K562 (cell line): ENCODE measurements around the gene AHCYL2. TPM values are rescaled to one million over a fixed set of nuclear protein-coding genes. Genes with fewer than 3 reads are reported as not detected.

Source experiments
- ATAC-seq: fragments of 200-7000 bp; cut with Tn5 transposase; 3 replicates; pipeline ENCODE4 v1.9.1; 2020; ENCODE audit warnings: moderate library complexity
- BruUV-seq: library from RNA; stranded (reverse); fragments of 400-500 nt; replicated peaks from 2 replicates; lab custom pipeline; 2021; lab: Mats Ljungman, UMichigan
- CTCF ChIA-PET: fragments of 300-600 bp; formaldehyde crosslinking; extraction: SDS; loops from one replicate; lab custom pipeline; 2021; ENCODE audit warnings: low intra/inter-chr PET ratio; lab: Yijun Ruan, JAX
- POLR2A ChIA-PET: fragments of 300-600, 350-650 bp; sonication (Branson Sonifier 250); formaldehyde crosslinking; extraction: SDS; loops from one replicate; lab custom pipeline; 2021; ENCODE audit warnings: antibody characterized with exemption, inconsistent platforms; lab: Yijun Ruan, JAX
- DNase-seq, 4 experiments: peaks; one replicate each; pipeline versions ENCODE4 v3.0.0 to v3.0.0-alpha.2; 2011 to 2018; ENCODE audit warnings: low spot score in 3 of 4, mixed read lengths in 3 of 4; ENCODE audit errors: extremely low read depth in 1 of 4
- FAIRE-seq: peaks from 2 replicates; lab custom pipeline; 2011; peaks lifted over from hg19 to GRCh38; lab: Jason Lieb, UNC
- H2AFZ ChIP-seq: 2 replicates; pipeline ENCODE4 v1.6.0; 2011; ENCODE audit warnings: low read depth, low read length, control low read depth, inconsistent platforms
- H3K27ac ChIP-seq: fragments of 200-600 bp; 3 replicates; pipeline ENCODE4 v1.8.0; 2011; ENCODE audit warnings: low read depth, mild to moderate bottlenecking, control low read depth, inconsistent platforms, low read length, moderate library complexity, mixed read lengths; ENCODE audit errors: extremely low read depth
- H3K27me3 ChIP-seq, 2 experiments: fragments of 300-600 bp in 1 of 2; 2 replicates in 1 of 2; 3 replicates in 1 of 2; pipeline versions ENCODE4 v1.6.0 to v1.8.0; 2011; ENCODE audit warnings: inconsistent platforms in 2 of 2, low read length in 2 of 2, mild to moderate bottlenecking in 1 of 2, mixed read lengths in 1 of 2, moderate library complexity in 1 of 2; ENCODE audit not compliant: control insufficient read depth in 2 of 2, insufficient read depth in 2 of 2
- H3K36me3 ChIP-seq: fragments of 300-600 bp; 3 replicates; pipeline ENCODE4 v1.8.0; 2011; ENCODE audit warnings: mild to moderate bottlenecking, low read length, inconsistent platforms; ENCODE audit not compliant: control insufficient read depth, insufficient read depth
- H3K4me1 ChIP-seq, 2 experiments: fragments of 200-600 bp in 1 of 2; replicated peaks in 1 of 2; 2 replicates in 1 of 2; 3 replicates in 1 of 2; pipeline versions ENCODE4 v1.5.1 to v1.8.0; 2011; ENCODE audit warnings: inconsistent platforms in 2 of 2, low read length in 2 of 2, mild to moderate bottlenecking in 1 of 2, mixed read lengths in 1 of 2, moderate library complexity in 1 of 2; ENCODE audit not compliant: control insufficient read depth in 2 of 2, insufficient read depth in 2 of 2
- H3K4me2 ChIP-seq: 2 replicates; pipeline ENCODE4 v1.6.1; 2011; ENCODE audit warnings: low read length, control low read depth, inconsistent platforms, mixed read lengths; ENCODE audit not compliant: insufficient read depth
- H3K4me3 ChIP-seq: fragments of 200-600 bp; sonication (generic), shearing (Covaris generic); 2 replicates; pipeline ENCODE4 v1.5.1; 2016; ENCODE audit warnings: control low read depth, inconsistent platforms
- H3K79me2 ChIP-seq: fragments of 200-600 bp; 3 replicates; pipeline ENCODE4 v1.8.0; 2011; ENCODE audit warnings: low read length, inconsistent platforms; ENCODE audit not compliant: control insufficient read depth, insufficient read depth
- H3K9ac ChIP-seq, 2 experiments: 2 replicates each; pipeline versions ENCODE4 v1.6.0 to v1.6.1; 2011; ENCODE audit warnings: low read depth in 2 of 2, low read length in 2 of 2, control low read depth in 1 of 2, inconsistent platforms in 1 of 2, mild to moderate bottlenecking in 1 of 2, mixed read lengths in 1 of 2; ENCODE audit not compliant: insufficient read depth in 1 of 2
- H3K9me1 ChIP-seq: one replicate; pipeline ENCODE4 v1.6.0; 2011; ENCODE audit warnings: inconsistent platforms, mild to moderate bottlenecking, low read length, moderate library complexity; ENCODE audit not compliant: control insufficient read depth, insufficient read depth
- H3K9me3 ChIP-seq: replicated peaks from 2 replicates; pipeline ENCODE4 v1.5.1; 2011; ENCODE audit warnings: low read depth, low read length, inconsistent platforms; ENCODE audit not compliant: control insufficient read depth, insufficient read depth
- H4K20me1 ChIP-seq: replicated peaks from 2 replicates; pipeline ENCODE4 v1.6.1; 2011; ENCODE audit warnings: low read length, inconsistent platforms, mixed read lengths; ENCODE audit not compliant: control insufficient read depth, insufficient read depth
- BACH1 ChIP-seq: fragments of 200-800 bp; sonication (Bioruptor generic); IDR thresholded peaks from 2 replicates; pipeline ENCODE4 v1.6.1; 2016; ENCODE audit warnings: missing genetic modification characterization, missing compliant biosample characterization
- BCL6 ChIP-seq: fragments of 250-450 bp; sonication (Bioruptor Pico); IDR thresholded peaks from 2 replicates; pipeline ENCODE4 v1.4.0; 2020
- C11orf30 ChIP-seq: fragments of 450-650 bp; IDR thresholded peaks from 2 replicates; pipeline ENCODE4 v1.6.1; 2016; ENCODE audit warnings: low read depth, mild to moderate bottlenecking
- CREB1 ChIP-seq, 2 experiments: sonication (generic) in 1 of 2; formaldehyde crosslinking in 1 of 2; IDR thresholded peaks; 2 replicates each; pipeline versions ENCODE4 v1.6.1 to v1.8.0; 2012 to 2022; ENCODE audit warnings: inconsistent platforms in 1 of 2, mild to moderate bottlenecking in 1 of 2, missing genetic modification reagents in 1 of 2, moderate library complexity in 1 of 2
- ESRRA ChIP-seq: fragments of 450-650 bp; IDR thresholded peaks from 2 replicates; pipeline ENCODE4 v1.6.1; 2014; ENCODE audit warnings: low read depth, mild to moderate bottlenecking, moderate library complexity, borderline replicate concordance
- EWSR1 ChIP-seq: fragments of 450-650 bp; IDR thresholded peaks from 2 replicates; pipeline ENCODE4 v1.6.1; 2018; ENCODE audit warnings: borderline replicate concordance, mild to moderate bottlenecking, low read depth, moderate library complexity; ENCODE audit not compliant: partially characterized antibody
- ILK ChIP-seq: fragments of 450-650 bp; IDR thresholded peaks from 2 replicates; pipeline ENCODE4 v1.6.1; 2016; ENCODE audit warnings: missing genetic modification characterization, low read depth, mild to moderate bottlenecking, missing compliant biosample characterization, moderate library complexity, borderline replicate concordance
- NR2F6 ChIP-seq: fragments of 450-650 bp; formaldehyde crosslinking; IDR thresholded peaks from 2 replicates; pipeline ENCODE4 v1.4.0; 2020; ENCODE audit warnings: mild to moderate bottlenecking
- PHTF2 ChIP-seq: fragments of 250-450 bp; sonication (Bioruptor Pico); IDR thresholded peaks from 2 replicates; pipeline ENCODE4 v1.5.0; 2021; ENCODE audit warnings: mild to moderate bottlenecking
- PRMT5 ChIP-seq: sonication (generic); formaldehyde crosslinking; IDR thresholded peaks from 2 replicates; pipeline ENCODE4 v1.5.0; 2020; ENCODE audit warnings: missing genetic modification reagents
- RAD51 ChIP-seq: fragments of 450-650 bp; IDR thresholded peaks from 2 replicates; pipeline ENCODE4 v1.7.1; 2016; ENCODE audit warnings: low read depth, mild to moderate bottlenecking, borderline replicate concordance
- ZNF12 ChIP-seq: sonication (generic); formaldehyde crosslinking; IDR thresholded peaks from 2 replicates; pipeline ENCODE4 v1.4.0; 2020; ENCODE audit warnings: mild to moderate bottlenecking, missing genetic modification reagents
- ZNF764 ChIP-seq: fragments of 250-450 bp; sonication (Bioruptor Pico); IDR thresholded peaks from 2 replicates; pipeline ENCODE4 v1.4.0; 2020; ENCODE audit warnings: low read depth, mild to moderate bottlenecking, moderate library complexity
- WGBS: fragments of 100-300 bp; shearing (Covaris generic); methylation state at CpG from one replicate; pipeline ENCODE4 v1.1.6; 2016; ENCODE audit warnings: low coverage, mixed read lengths; ENCODE audit not compliant: insufficient coverage; ENCODE audit errors: missing lambda C conversion rate; 5-methylcytosine and 5-hydroxymethylcytosine counted together
- in situ Hi-C: fragments of 300-500 bp; cut with MboI; formaldehyde crosslinking; loops from 4 replicates; pipeline ENCODE4 v1.15.0; 2018; ENCODE audit warnings: inconsistent platforms, mixed read lengths
- intact Hi-C: fragments of 100-400 bp; cut with micrococcal nuclease; formaldehyde crosslinking; loops from 2 replicates; pipeline ENCODE4 v1.14.2; 2022
- polyA plus RNA-seq, 8 experiments: library from polyadenylated mRNA; depleted of rRNA in 4 of 8; stranded (reverse) in 5 of 8; unstranded in 3 of 8; fragments of >200 nt; fragmentation: Nextera tagmentation in 2 of 8; fragmentation: Illumina TruSeq in 1 of 8; extraction: Ambion mirVana in 2 of 8; extraction: Trizol in 1 of 8; gene quantifications; 2 replicates each; pipeline versions ENCODE4 v1.2.1 to v1.2.3, GENCODE V29; 2011 to 2014; ENCODE audit warnings: inconsistent platforms in 1 of 8, missing spikeins in 1 of 8
- total RNA-seq, 7 experiments: library from RNA; depleted of rRNA in 6 of 7; stranded (reverse); fragments of >200 nt in 6 of 7; fragmentation: Illumina TruSeq in 2 of 7; extraction: Trizol in 2 of 7; gene quantifications; 2 replicates each; pipeline versions ENCODE4 v1.2.1 to v1.2.3, GENCODE V29; 2011 to 2021; ENCODE audit warnings: low replicate concordance in 1 of 7
- TF ChIP-seq, protein P1 (sequence below): sonication (generic); formaldehyde crosslinking; IDR thresholded peaks from 2 replicates; pipeline ENCODE4 v1.8.0; 2022; ENCODE audit warnings: mild to moderate bottlenecking, missing genetic modification reagents

Gene AHCYL2
- total and polyA plus RNA-seq, 9 of the 15 experiments (the other 6 are each of a cell fraction or from before 2014, with no cell fraction given), result 0.93 to 10.5 (median 5.2) TPM

DNA sequence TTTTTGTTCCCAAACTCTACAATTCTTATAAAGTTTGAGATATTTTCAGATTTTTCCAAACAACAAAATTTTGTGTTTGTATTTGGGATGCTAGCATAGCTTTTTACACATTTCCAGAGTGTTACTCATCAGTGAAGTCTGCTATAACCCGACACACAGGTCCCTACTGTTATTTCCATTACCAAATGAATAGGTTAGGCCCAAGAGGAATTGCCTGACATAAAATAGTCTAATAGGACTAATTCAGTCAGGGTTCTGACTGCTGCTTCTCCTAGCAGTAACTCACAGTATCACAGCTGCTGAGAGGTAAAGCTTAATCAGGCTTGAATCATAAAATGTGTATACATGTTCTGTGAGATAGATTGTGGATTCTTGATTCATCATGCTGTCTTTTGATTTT lies 160.3 kb downstream of the AHCYL2 start:
- no peak overlapping the region for H3K4me2 ChIP-seq
- FAIRE-seq (no peak), DNase-seq (no peak), ATAC-seq (no peak)
- 60% methylated on average over 1 of the region's 1 CpG for WGBS
- H3K36me3 ChIP-seq, result no peaks in the 10 kb centered on the region
- no peaks in the 10 kb centered on the region for H3K9me3 ChIP-seq
- no peak overlapping the region for H3K9ac ChIP-seq
- no peaks in the 10 kb centered on the region for H4K20me1 ChIP-seq
- POLR2A ChIA-PET, result interaction anchor here (0.7 to 1.5 kb wide), 2 partner anchors 16 to 435 kb away, joined by 3 to 6 read pairs; no protein-coding TSS in a partner anchor
- CTCF ChIA-PET, result no interaction called here
- no peaks in the 10 kb centered on the region for H3K4me1 ChIP-seq
- no peak overlapping the region for H3K27ac ChIP-seq
- no peaks in the 10 kb centered on the region for H3K27me3 ChIP-seq
- intact Hi-C loops (no loop called here), in situ Hi-C loops (no loop called here)
- no peaks in the 10 kb centered on the region for H3K79me2 ChIP-seq
- no peak overlapping the region for H3K4me3 ChIP-seq
- no peak overlapping the region for H2AFZ ChIP-seq
- no peaks in the 10 kb centered on the region for H3K9me1 ChIP-seq
- BruUV-seq, result no TSS peak
- TF ChIP-seq, protein P1, sequence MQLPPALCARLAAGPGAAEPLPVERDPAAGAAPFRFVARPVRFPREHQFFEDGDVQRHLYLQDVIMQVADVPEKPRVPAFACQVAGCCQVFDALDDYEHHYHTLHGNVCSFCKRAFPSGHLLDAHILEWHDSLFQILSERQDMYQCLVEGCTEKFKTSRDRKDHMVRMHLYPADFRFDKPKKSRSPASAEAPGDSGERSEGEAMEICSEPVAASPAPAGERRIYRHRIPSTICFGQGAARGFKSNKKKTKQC (CRISPR knock-in tag), result no peak
- no peak for TF ChIP-seq ZNF12 (CRISPR knock-in tag)
- TF ChIP-seq ESRRA, result no peak
- no peak for TF ChIP-seq CREB1 (IDR thresholded peaks at IDR 0.05)
- no peak for TF ChIP-seq CREB1 (CRISPR knock-in tag; IDR thresholded peaks at IDR 0.05)
- TF ChIP-seq C11orf30, result no peak
- TF ChIP-seq ILK (tag), result no peak
- no peak for TF ChIP-seq BACH1
- no peak for TF ChIP-seq PHTF2
- no peak for TF ChIP-seq EWSR1
- TF ChIP-seq NR2F6 (CRISPR knock-in tag), result no peak
- TF ChIP-seq ZNF764 (CRISPR knock-in tag), result no peak
- no peak for TF ChIP-seq PRMT5 (CRISPR knock-in tag)
- TF ChIP-seq BCL6 (CRISPR knock-in tag), result no peak
- no peak for TF ChIP-seq RAD51
